K562 (cell line): Measurements from ENCODE around the gene SNX30. TPM values are rescaled to one million over a fixed set of nuclear protein-coding genes. Genes with fewer than 3 reads are reported as not detected.

Source experiments
- ATAC-seq: fragments of 200-7000 bp; cut with Tn5 transposase; 3 replicates; pipeline ENCODE4 v1.9.1; 2020; ENCODE audit warnings: moderate library complexity
- BruUV-seq: library from RNA; stranded (reverse); fragments of 400-500 nt; replicated peaks from 2 replicates; lab custom pipeline; 2021; lab: Mats Ljungman, UMichigan
- CTCF ChIA-PET: fragments of 300-600 bp; formaldehyde crosslinking; extraction: SDS; loops from one replicate; lab custom pipeline; 2021; ENCODE audit warnings: low intra/inter-chr PET ratio; lab: Yijun Ruan, JAX
- POLR2A ChIA-PET: fragments of 300-600, 350-650 bp; sonication (Branson Sonifier 250); formaldehyde crosslinking; extraction: SDS; loops from one replicate; lab custom pipeline; 2021; ENCODE audit warnings: antibody characterized with exemption, inconsistent platforms; lab: Yijun Ruan, JAX
- DNase-seq, 4 experiments: peaks; one replicate each; pipeline versions ENCODE4 v3.0.0 to v3.0.0-alpha.2; 2011 to 2018; ENCODE audit warnings: low spot score in 3 of 4, mixed read lengths in 3 of 4; ENCODE audit errors: extremely low read depth in 1 of 4
- FAIRE-seq: peaks from 2 replicates; lab custom pipeline; 2011; peaks lifted over from hg19 to GRCh38; lab: Jason Lieb, UNC
- H2AFZ ChIP-seq: 2 replicates; pipeline ENCODE4 v1.6.0; 2011; ENCODE audit warnings: low read depth, low read length, control low read depth, inconsistent platforms
- H3K27ac ChIP-seq: fragments of 200-600 bp; 3 replicates; pipeline ENCODE4 v1.8.0; 2011; ENCODE audit warnings: low read depth, mild to moderate bottlenecking, control low read depth, inconsistent platforms, low read length, moderate library complexity, mixed read lengths; ENCODE audit errors: extremely low read depth
- H3K27me3 ChIP-seq, 2 experiments: fragments of 300-600 bp in 1 of 2; 2 replicates in 1 of 2; 3 replicates in 1 of 2; pipeline versions ENCODE4 v1.6.0 to v1.8.0; 2011; ENCODE audit warnings: inconsistent platforms in 2 of 2, low read length in 2 of 2, mild to moderate bottlenecking in 1 of 2, mixed read lengths in 1 of 2, moderate library complexity in 1 of 2; ENCODE audit not compliant: control insufficient read depth in 2 of 2, insufficient read depth in 2 of 2
- H3K36me3 ChIP-seq: fragments of 300-600 bp; 3 replicates; pipeline ENCODE4 v1.8.0; 2011; ENCODE audit warnings: mild to moderate bottlenecking, low read length, inconsistent platforms; ENCODE audit not compliant: control insufficient read depth, insufficient read depth
- H3K4me1 ChIP-seq, 2 experiments: fragments of 200-600 bp in 1 of 2; replicated peaks in 1 of 2; 2 replicates in 1 of 2; 3 replicates in 1 of 2; pipeline versions ENCODE4 v1.5.1 to v1.8.0; 2011; ENCODE audit warnings: inconsistent platforms in 2 of 2, low read length in 2 of 2, mild to moderate bottlenecking in 1 of 2, mixed read lengths in 1 of 2, moderate library complexity in 1 of 2; ENCODE audit not compliant: control insufficient read depth in 2 of 2, insufficient read depth in 2 of 2
- H3K4me2 ChIP-seq: 2 replicates; pipeline ENCODE4 v1.6.1; 2011; ENCODE audit warnings: low read length, control low read depth, inconsistent platforms, mixed read lengths; ENCODE audit not compliant: insufficient read depth
- H3K4me3 ChIP-seq: fragments of 200-600 bp; sonication (generic), shearing (Covaris generic); 2 replicates; pipeline ENCODE4 v1.5.1; 2016; ENCODE audit warnings: control low read depth, inconsistent platforms
- H3K79me2 ChIP-seq: fragments of 200-600 bp; 3 replicates; pipeline ENCODE4 v1.8.0; 2011; ENCODE audit warnings: low read length, inconsistent platforms; ENCODE audit not compliant: control insufficient read depth, insufficient read depth
- H3K9ac ChIP-seq, 2 experiments: 2 replicates each; pipeline versions ENCODE4 v1.6.0 to v1.6.1; 2011; ENCODE audit warnings: low read depth in 2 of 2, low read length in 2 of 2, control low read depth in 1 of 2, inconsistent platforms in 1 of 2, mild to moderate bottlenecking in 1 of 2, mixed read lengths in 1 of 2; ENCODE audit not compliant: insufficient read depth in 1 of 2
- H3K9me1 ChIP-seq: one replicate; pipeline ENCODE4 v1.6.0; 2011; ENCODE audit warnings: inconsistent platforms, mild to moderate bottlenecking, low read length, moderate library complexity; ENCODE audit not compliant: control insufficient read depth, insufficient read depth
- H3K9me3 ChIP-seq: replicated peaks from 2 replicates; pipeline ENCODE4 v1.5.1; 2011; ENCODE audit warnings: low read depth, low read length, inconsistent platforms; ENCODE audit not compliant: control insufficient read depth, insufficient read depth
- H4K20me1 ChIP-seq: replicated peaks from 2 replicates; pipeline ENCODE4 v1.6.1; 2011; ENCODE audit warnings: low read length, inconsistent platforms, mixed read lengths; ENCODE audit not compliant: control insufficient read depth, insufficient read depth
- CXXC5 ChIP-seq: fragments of 250-450 bp; sonication (Bioruptor Pico); IDR thresholded peaks from 2 replicates; pipeline ENCODE4 v1.8.0; 2022; ENCODE audit warnings: inconsistent platforms, mild to moderate bottlenecking, moderate library complexity
- EHMT2 ChIP-seq: fragments of 450-650 bp; IDR thresholded peaks from 2 replicates; pipeline ENCODE4 v1.6.1; 2018; ENCODE audit warnings: antibody characterized with exemption
- FOS ChIP-seq: IDR thresholded peaks from 3 replicates; pipeline ENCODE4 v1.6.1; 2011; ENCODE audit not compliant: insufficient read length; ENCODE audit errors: extremely low read depth
- GABPA ChIP-seq: fragments of 200-800 bp; sonication (Bioruptor generic); conservative IDR thresholded peaks from 2 replicates; pipeline ENCODE4 v1.6.1; 2016; ENCODE audit warnings: low read depth, missing genetic modification characterization, missing compliant biosample characterization
- SMARCE1 ChIP-seq: fragments of 450-650 bp; IDR thresholded peaks from 2 replicates; pipeline ENCODE4 v1.7.1; 2016; ENCODE audit warnings: mild to moderate bottlenecking
- SMC3 ChIP-seq: conservative IDR thresholded peaks from 2 replicates; pipeline ENCODE4 v1.6.1; 2011; ENCODE audit warnings: low read depth, low read length, improper control_type of control experiment; ENCODE audit not compliant: insufficient read depth
- TCF7L2 ChIP-seq: fragments of 150-350 bp; IDR thresholded peaks from 2 replicates; pipeline ENCODE4 v1.6.1; 2016; ENCODE audit warnings: low read depth, mild to moderate bottlenecking, low read length, moderate library complexity
- TOE1 ChIP-seq, 2 experiments: fragments of 450-650 bp in 1 of 2; sonication (generic) in 1 of 2; formaldehyde crosslinking in 1 of 2; IDR thresholded peaks; 2 replicates each; pipeline versions ENCODE4 v1.7.1 to v1.8.0; 2016 to 2022; ENCODE audit warnings: borderline replicate concordance in 2 of 2, mild to moderate bottlenecking in 2 of 2, antibody characterized with exemption in 1 of 2, inconsistent platforms in 1 of 2, low read depth in 1 of 2, missing genetic modification reagents in 1 of 2, moderate library complexity in 1 of 2
- USF2 ChIP-seq: sonication (generic); formaldehyde crosslinking; IDR thresholded peaks from 2 replicates; pipeline ENCODE4 v1.5.0; 2020; ENCODE audit warnings: missing genetic modification reagents
- XRCC3 ChIP-seq: fragments of 450-650 bp; IDR thresholded peaks from 2 replicates; pipeline ENCODE4 v1.6.1; 2017; ENCODE audit warnings: mild to moderate bottlenecking, moderate library complexity
- ZBTB33 ChIP-seq: sonication (generic); formaldehyde crosslinking; IDR thresholded peaks from 2 replicates; pipeline ENCODE4 v1.8.1; 2023; ENCODE audit warnings: mild to moderate bottlenecking, missing genetic modification reagents
- ZNF695 ChIP-seq: fragments of 450-650 bp; formaldehyde crosslinking; IDR thresholded peaks from 2 replicates; pipeline ENCODE4 v1.4.0; 2020; ENCODE audit warnings: mild to moderate bottlenecking, moderate library complexity
- WGBS: fragments of 100-300 bp; shearing (Covaris generic); methylation state at CpG from one replicate; pipeline ENCODE4 v1.1.6; 2016; ENCODE audit warnings: low coverage, mixed read lengths; ENCODE audit not compliant: insufficient coverage; ENCODE audit errors: missing lambda C conversion rate; 5-methylcytosine and 5-hydroxymethylcytosine counted together
- in situ Hi-C: fragments of 300-500 bp; cut with MboI; formaldehyde crosslinking; loops from 4 replicates; pipeline ENCODE4 v1.15.0; 2018; ENCODE audit warnings: inconsistent platforms, mixed read lengths
- intact Hi-C: fragments of 100-400 bp; cut with micrococcal nuclease; formaldehyde crosslinking; loops from 2 replicates; pipeline ENCODE4 v1.14.2; 2022
- polyA plus RNA-seq, 8 experiments: library from polyadenylated mRNA; depleted of rRNA in 4 of 8; stranded (reverse) in 5 of 8; unstranded in 3 of 8; fragments of >200 nt; fragmentation: Nextera tagmentation in 2 of 8; fragmentation: Illumina TruSeq in 1 of 8; extraction: Ambion mirVana in 2 of 8; extraction: Trizol in 1 of 8; gene quantifications; 2 replicates each; pipeline versions ENCODE4 v1.2.1 to v1.2.3, GENCODE V29; 2011 to 2014; ENCODE audit warnings: inconsistent platforms in 1 of 8, missing spikeins in 1 of 8
- total RNA-seq, 7 experiments: library from RNA; depleted of rRNA in 6 of 7; stranded (reverse); fragments of >200 nt in 6 of 7; fragmentation: Illumina TruSeq in 2 of 7; extraction: Trizol in 2 of 7; gene quantifications; 2 replicates each; pipeline versions ENCODE4 v1.2.1 to v1.2.3, GENCODE V29; 2011 to 2021; ENCODE audit warnings: low replicate concordance in 1 of 7

SNX30 gene
- total and polyA plus RNA-seq, 9 of the 15 experiments (the other 6 are each of a cell fraction or from before 2014, with no cell fraction given), result 0.76 to 5.9 (median 3.3) TPM

GRCh38 chr9:112789891-112790774 lies 39.6 kb downstream of the SNX30 start (continued):
- TF ChIP-seq SMC3 (no peak), USF2 (peak; percentile 83), ZNF695 (no peak), CXXC5 (CRISPR knock-in tag) (no peak), SMARCE1 (no peak), TOE1 (IDR thresholded peaks at IDR 0.05; ENCODE audit: borderline replicate concordance) (peak; percentile 22; the same call in 1 of the 2 replicates), TOE1 (CRISPR knock-in tag; IDR thresholded peaks at IDR 0.05; ENCODE audit: borderline replicate concordance, low read depth) (no peak), EHMT2 (no peak)

GRCh38 chr9:112792670-112793069 lies 42.1 kb downstream of the SNX30 start:
- DNase-seq, result no peak
- no peaks in the 10 kb centered on the region for H3K9me3 ChIP-seq
- 0 out of 2 replicates have a peak, but pooled peaks cover 3% of the 10 kb centered on the region for H4K20me1 ChIP-seq
- H3K9me1 ChIP-seq, result peaks cover 4% of the 10 kb centered on the region
- H3K4me2 ChIP-seq, result no peak overlapping the region
- H3K27ac ChIP-seq, result no peak overlapping the region
- intact Hi-C loops, result loop anchor here (1.0 to 10.0 kb wide), 5 partner anchors 49 to 698 kb away; no protein-coding TSS in a partner anchor
- H3K27me3 ChIP-seq, result peaks cover 0 to 5% of the 10 kb centered on the region in 2 experiments; a peak in 1 of 5 replicates
- no peaks in the 10 kb centered on the region for H3K36me3 ChIP-seq
- ChIA-PET POLR2A (interaction anchor here (0.9 kb wide), 1 partner anchor 11 kb away, joined by 3 read pairs; no protein-coding TSS in a partner anchor), CTCF (no interaction called here)
- 33% methylated on average over 1 of the region's 1 CpG for WGBS
- no peak overlapping the region for H3K9ac ChIP-seq
- no peaks in the 10 kb centered on the region for H3K79me2 ChIP-seq
- H3K4me3 ChIP-seq, result no peak overlapping the region
- FAIRE-seq, result no peak
- no peak overlapping the region for H2AFZ ChIP-seq
- in situ Hi-C loops, result no loop called here
- BruUV-seq, result no TSS peak
- ATAC-seq, result no peak
- H3K4me1 ChIP-seq, result no peaks in the 10 kb centered on the region; a peak in 2 of 5 replicates
- TF ChIP-seq TCF7L2, result no peak
- TF ChIP-seq SMC3, result no peak
- TF ChIP-seq XRCC3, result no peak
- no peak for TF ChIP-seq ZBTB33
- no peak for TF ChIP-seq GABPA
- no peak for TF ChIP-seq FOS
